GM23338 (cell line): Measurements from ENCODE around the gene HOTAIR. TPM values are rescaled to one million over a fixed set of nuclear protein-coding genes. Genes with fewer than 3 reads are reported as not detected.
A peak's percentile ranks its signal among the peaks of the same experiment; 100 is the strongest.

Experiments
- ATAC-seq: fragments of 200-7000 bp; cut with Tn5 transposase; 3 replicates; pipeline ENCODE4 v1.9.1; 2020
- DNase-seq: peaks from one replicate; pipeline ENCODE4 v3.0.0-alpha.2; 2015; ENCODE audit warnings: low spot score
- H2AFZ ChIP-seq: fragments of 200-600 bp; sonication (generic); 2 replicates; pipeline ENCODE4 v1.8.0; 2016; ENCODE audit warnings: antibody characterized with exemption, mild to moderate bottlenecking, moderate library complexity
- H3F3A ChIP-seq: fragments of 200-600 bp; sonication (generic); replicated peaks from 2 replicates; pipeline ENCODE4 v1.8.0; 2017; ENCODE audit warnings: antibody characterized with exemption, mixed run types, low read depth
- H3K27ac ChIP-seq: fragments of 200-600 bp; sonication (generic); 2 replicates; pipeline ENCODE4 v1.6.1; 2016; ENCODE audit warnings: low read depth
- H3K27me3 ChIP-seq: fragments of 200-600 bp; sonication (generic); 2 replicates; pipeline ENCODE4 v1.8.0; 2016; ENCODE audit warnings: mild to moderate bottlenecking, mixed run types, moderate library complexity; ENCODE audit not compliant: insufficient read depth
- H3K36me3 ChIP-seq: fragments of 200-600 bp; sonication (generic); 2 replicates; pipeline ENCODE4 v1.8.0; 2016; ENCODE audit warnings: mild to moderate bottlenecking; ENCODE audit not compliant: insufficient read depth
- H3K4me1 ChIP-seq: fragments of 200-600 bp; sonication (generic); 2 replicates; pipeline ENCODE4 v1.8.0; 2016; ENCODE audit warnings: mild to moderate bottlenecking, moderate library complexity; ENCODE audit not compliant: insufficient read depth
- H3K4me2 ChIP-seq: fragments of 200-600 bp; sonication (generic); 2 replicates; pipeline ENCODE4 v1.7.1; 2017; ENCODE audit warnings: mixed run types
- H3K4me3 ChIP-seq: fragments of 200-600 bp; sonication (generic); 2 replicates; pipeline ENCODE4 v1.6.1; 2016; ENCODE audit warnings: mixed run types
- H3K79me2 ChIP-seq: fragments of 200-600 bp; sonication (generic); replicated peaks from 2 replicates; pipeline ENCODE4 v1.8.0; 2017; ENCODE audit warnings: mild to moderate bottlenecking; ENCODE audit not compliant: insufficient read depth
- H3K9me2 ChIP-seq: fragments of 200-600 bp; sonication (generic); 2 replicates; pipeline ENCODE4 v1.8.0; 2017; ENCODE audit not compliant: insufficient read depth
- H4K20me1 ChIP-seq: fragments of 200-600 bp; sonication (generic); replicated peaks from 2 replicates; pipeline ENCODE4 v1.8.0; 2017; ENCODE audit warnings: mild to moderate bottlenecking; ENCODE audit not compliant: insufficient read depth
- H3K27ac Mint-ChIP-seq: 2 replicates; pipeline ENCODE4 v1.8.0; 2020; ENCODE audit warnings: inconsistent platforms, mild to moderate bottlenecking, moderate library complexity, mixed read lengths
- H3K27me3 Mint-ChIP-seq: 3 replicates; pipeline ENCODE4 v1.8.0; 2022; ENCODE audit warnings: low read depth, mild to moderate bottlenecking, moderate library complexity, mixed read lengths, inconsistent platforms; ENCODE audit not compliant: insufficient read depth, poor library complexity
- H3K36me3 Mint-ChIP-seq: 3 replicates; pipeline ENCODE4 v1.8.0; 2021; ENCODE audit warnings: low read depth, mild to moderate bottlenecking, inconsistent platforms, moderate library complexity, mixed read lengths
- H3K4me1 Mint-ChIP-seq: 3 replicates; pipeline ENCODE4 v1.8.0; 2020; ENCODE audit warnings: mild to moderate bottlenecking, inconsistent platforms, mixed read lengths
- H3K4me3 Mint-ChIP-seq: 3 replicates; pipeline ENCODE4 v1.8.0; 2021; ENCODE audit warnings: moderate library complexity, mild to moderate bottlenecking, inconsistent platforms, mixed read lengths
- H3K9me3 Mint-ChIP-seq: 3 replicates; pipeline ENCODE4 v1.8.0; 2020; ENCODE audit warnings: moderate library complexity, mild to moderate bottlenecking, inconsistent platforms, mixed read lengths
- CREB1 ChIP-seq: fragments of 250-450 bp; sonication (Bioruptor Pico); IDR thresholded peaks from 2 replicates; pipeline ENCODE4 v1.5.0; 2020; ENCODE audit warnings: low read depth, mild to moderate bottlenecking, moderate library complexity
- EZH2 ChIP-seq: fragments of 200-600 bp; sonication (generic); IDR thresholded peaks from one replicate; pipeline ENCODE4 v1.8.0; 2017; ENCODE audit warnings: antibody characterized with exemption, mild to moderate bottlenecking, low read depth; ENCODE audit not compliant: unreplicated experiment
- EZH2phosphoT487 ChIP-seq: fragments of 200-600 bp; sonication (generic); IDR thresholded peaks from one replicate; pipeline ENCODE4 v1.8.1; 2018; ENCODE audit warnings: antibody characterized with exemption; ENCODE audit not compliant: unreplicated experiment
- POLR2AphosphoS5 ChIP-seq: IDR thresholded peaks from 2 replicates; pipeline ENCODE4 v1.6.1; 2016; ENCODE audit warnings: antibody characterized with exemption, low read depth
- STAT1 ChIP-seq: IDR thresholded peaks from one replicate; pipeline ENCODE4 v1.6.1; 2016; ENCODE audit warnings: antibody characterized with exemption; ENCODE audit not compliant: unreplicated experiment
- ZNF114 ChIP-seq: fragments of 250-450 bp; sonication (Bioruptor Pico); IDR thresholded peaks from 2 replicates; pipeline ENCODE4 v1.5.0; 2020; ENCODE audit warnings: mild to moderate bottlenecking, moderate library complexity
- ZNF331 ChIP-seq: fragments of 250-450 bp; sonication (Bioruptor Pico); IDR thresholded peaks from 2 replicates; pipeline ENCODE4 v1.5.0; 2020; ENCODE audit warnings: low read depth, mild to moderate bottlenecking, moderate library complexity
- polyA plus RNA-seq: library from polyadenylated mRNA; unstranded; fragments of >200 nt; fragmentation: Nextera tagmentation; extraction: Ambion mirVana; gene quantifications from 2 replicates; pipeline ENCODE4 v1.2.1, GENCODE V29; 2016
- total RNA-seq: library from RNA; depleted of rRNA; stranded (reverse); fragments of >200 nt; shearing (Covaris generic); gene quantifications from 2 replicates; pipeline ENCODE4 v1.2.3, GENCODE V29; 2014
- TF ChIP-seq, protein P1 (sequence below): fragments of 250-450 bp; sonication (Bioruptor Pico); IDR thresholded peaks from 2 replicates; pipeline ENCODE4 v1.5.0; 2020; ENCODE audit warnings: mild to moderate bottlenecking, moderate library complexity
- TF ChIP-seq, protein P2 (sequence below): IDR thresholded peaks from 2 replicates; pipeline ENCODE4 v1.6.1; 2016; ENCODE audit warnings: antibody characterized with exemption

The HOTAIR gene
- total and polyA plus RNA-seq, 2 experiments from 2014 or later, result not detected

DNA sequence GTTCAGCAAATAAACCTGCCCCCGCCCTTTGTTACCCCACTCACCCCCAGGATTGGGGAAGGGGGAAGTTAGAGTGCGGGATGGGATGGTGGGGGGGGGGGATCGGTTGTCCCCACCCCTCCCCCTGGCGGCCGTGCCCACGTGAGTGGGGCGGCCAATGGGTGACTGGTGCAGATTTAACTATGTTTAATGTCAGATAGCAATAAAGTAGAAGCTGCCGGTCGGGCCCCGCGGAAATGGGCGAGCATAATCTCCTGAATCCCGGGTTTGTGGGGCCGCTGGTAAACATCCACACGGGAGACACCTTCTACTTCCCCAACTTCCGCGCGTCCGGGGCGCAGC is 20.1 kb downstream of the HOTAIR start, which contains the start of gene HOXC12 (continued):
- TF ChIP-seq POLR2AphosphoS5 (no peak), ZNF331 (CRISPR knock-in tag) (no peak), EZH2phosphoT487 (no peak), EZH2 (no peak)

DNA sequence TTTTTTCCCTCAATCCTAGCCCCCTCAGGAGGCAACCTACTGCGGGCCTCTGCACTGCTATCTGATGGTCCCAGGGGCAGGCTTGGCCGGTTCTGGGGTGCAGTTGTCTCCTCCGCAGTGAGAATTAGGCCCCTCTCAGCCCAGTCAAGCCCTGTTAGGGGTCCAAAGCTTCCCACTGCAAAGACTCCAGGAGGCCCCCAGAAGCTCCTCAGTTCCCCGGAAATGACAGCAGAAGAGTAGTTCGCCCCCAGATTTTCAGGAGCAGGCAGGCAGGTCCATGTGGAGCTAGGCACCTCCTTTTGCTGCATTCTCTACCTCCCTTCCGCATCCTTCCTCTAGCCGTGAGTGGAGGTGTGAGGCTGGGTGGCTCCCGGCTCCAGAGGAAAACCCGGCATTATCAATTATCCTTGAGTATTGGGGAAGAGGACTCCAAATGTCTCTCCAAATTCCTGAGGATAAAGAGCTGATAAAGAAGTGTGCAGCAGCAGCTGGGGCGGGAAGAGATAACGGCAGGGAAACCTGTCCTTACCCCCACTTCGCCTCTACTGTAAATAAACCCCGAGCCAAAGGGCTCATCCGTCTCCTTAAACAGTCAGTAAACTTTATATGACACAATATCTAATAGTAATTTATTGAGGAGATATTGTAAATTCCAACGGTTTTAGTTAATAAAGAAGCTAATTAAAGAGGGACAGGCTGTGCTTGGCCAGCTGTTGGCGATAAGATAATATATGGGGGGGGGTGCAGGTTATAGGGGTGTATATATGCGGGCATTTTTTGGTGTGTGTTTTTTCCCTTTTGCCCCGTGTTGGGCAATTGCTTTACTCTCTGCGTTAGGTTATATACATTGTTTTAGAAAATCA is 20.7 kb downstream of the HOTAIR start:
- Mint-ChIP-seq H3K4me1 (peaks cover 28% of the 10 kb centered on the region), H3K36me3 (peaks cover 3% of the 10 kb centered on the region; the same call in 1 of the 3 replicates), H3K27me3 (peaks cover 98% of the 10 kb centered on the region), H3K27ac (no peak overlapping the region), H3K4me3 (no peak overlapping the region), H3K9me3 (peaks cover 6% of the 10 kb centered on the region)
- peaks cover 48% of the 10 kb centered on the region for H4K20me1 ChIP-seq
- ATAC-seq (no peak), DNase-seq (no peak)
- H3K36me3 ChIP-seq, result no peaks in the 10 kb centered on the region; the same call in 1 of the 2 replicates
- H3K79me2 ChIP-seq, result no peaks in the 10 kb centered on the region
- no peak overlapping the region for H2AFZ ChIP-seq
- H3K4me1 ChIP-seq, result peaks cover 26% of the 10 kb centered on the region
- peaks cover 100% of the 10 kb centered on the region for H3K27me3 ChIP-seq
- no peak overlapping the region for H3K4me3 ChIP-seq
- H3F3A ChIP-seq, result peaks cover 52% of the 10 kb centered on the region
- no peaks in the 10 kb centered on the region for H3K9me2 ChIP-seq
- TF ChIP-seq EZH2phosphoT487, result no peak
- peak; percentile 97 for TF ChIP-seq EZH2
- H3K4me2 ChIP-seq, result no peak overlapping the region
- H3K27ac ChIP-seq, result no peak overlapping the region

DNA sequence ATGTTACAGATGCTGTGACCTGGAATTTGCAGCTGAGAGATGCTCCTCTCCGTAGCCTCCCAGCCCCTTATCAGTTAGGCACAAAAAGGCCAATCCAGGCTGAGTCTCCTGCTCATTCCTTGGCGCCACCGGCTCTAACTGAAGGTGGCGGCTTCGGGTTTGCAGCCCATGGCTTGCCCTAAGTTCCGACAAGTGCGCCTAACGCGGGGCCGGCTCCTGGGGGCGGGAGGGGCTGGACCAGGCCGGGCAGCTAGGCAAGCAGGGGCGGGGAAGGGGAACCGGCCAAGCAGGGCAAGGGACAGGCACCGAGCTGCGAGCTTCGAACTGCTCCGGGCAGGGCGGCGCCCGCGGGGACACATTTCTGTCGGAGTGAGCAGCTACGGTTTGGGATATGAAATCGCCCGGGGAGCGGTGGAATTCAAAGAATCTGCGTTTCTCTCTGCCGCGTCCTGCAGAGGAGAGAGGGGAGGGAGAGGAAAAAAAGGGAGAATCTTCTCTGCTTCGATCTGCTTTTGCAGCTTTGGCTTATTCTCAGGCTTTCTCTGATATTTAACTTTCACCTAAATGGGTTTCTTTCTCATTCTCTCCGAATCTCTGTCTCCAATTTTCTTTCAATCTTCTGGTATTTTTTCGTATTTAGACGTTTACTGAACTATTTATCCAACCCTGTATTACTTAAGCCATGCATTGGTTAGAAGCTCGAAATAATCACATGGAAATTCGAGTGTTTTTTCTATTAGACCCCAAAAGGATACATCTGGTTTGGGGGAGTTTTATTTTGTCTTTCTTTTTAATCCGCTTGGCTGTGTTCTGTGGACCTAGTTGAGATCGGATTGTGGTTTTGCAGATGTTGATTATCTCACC is 21.7 kb downstream of the HOTAIR start:
- Mint-ChIP-seq H3K9me3 (peaks cover 6% of the 10 kb centered on the region), H3K27ac (no peak overlapping the region), H3K27me3 (peaks cover 98% of the 10 kb centered on the region), H3K4me1 (peaks cover 30% of the 10 kb centered on the region), H3K4me3 (peak overlapping the region; percentile 5; the same call in 1 of the 3 replicates), H3K36me3 (peaks cover 3% of the 10 kb centered on the region; the same call in 1 of the 3 replicates)
- DNase-seq (peak; percentile 87), ATAC-seq (peak; percentile 21)
- H3F3A ChIP-seq, result peaks cover 52% of the 10 kb centered on the region
- H3K36me3 ChIP-seq, result no peaks in the 10 kb centered on the region
- H2AFZ ChIP-seq, result no peak overlapping the region
- H3K4me1 ChIP-seq, result peaks cover 27% of the 10 kb centered on the region
- no peaks in the 10 kb centered on the region for H3K79me2 ChIP-seq
- H3K4me3 ChIP-seq, result peak overlapping the region; percentile 22; the same call in 1 of the 2 replicates
- peak overlapping the region; percentile 36; the same call in 1 of the 2 replicates for H3K4me2 ChIP-seq
- H3K27me3 ChIP-seq, result peaks cover 100% of the 10 kb centered on the region
- H3K9me2 ChIP-seq, result no peaks in the 10 kb centered on the region
- H3K27ac ChIP-seq, result no peak overlapping the region
- H4K20me1 ChIP-seq, result peaks cover 56% of the 10 kb centered on the region
- TF ChIP-seq CREB1 (CRISPR knock-in tag), result no peak
- no peak for TF ChIP-seq ZNF331 (CRISPR knock-in tag)
- TF ChIP-seq, protein P1, sequence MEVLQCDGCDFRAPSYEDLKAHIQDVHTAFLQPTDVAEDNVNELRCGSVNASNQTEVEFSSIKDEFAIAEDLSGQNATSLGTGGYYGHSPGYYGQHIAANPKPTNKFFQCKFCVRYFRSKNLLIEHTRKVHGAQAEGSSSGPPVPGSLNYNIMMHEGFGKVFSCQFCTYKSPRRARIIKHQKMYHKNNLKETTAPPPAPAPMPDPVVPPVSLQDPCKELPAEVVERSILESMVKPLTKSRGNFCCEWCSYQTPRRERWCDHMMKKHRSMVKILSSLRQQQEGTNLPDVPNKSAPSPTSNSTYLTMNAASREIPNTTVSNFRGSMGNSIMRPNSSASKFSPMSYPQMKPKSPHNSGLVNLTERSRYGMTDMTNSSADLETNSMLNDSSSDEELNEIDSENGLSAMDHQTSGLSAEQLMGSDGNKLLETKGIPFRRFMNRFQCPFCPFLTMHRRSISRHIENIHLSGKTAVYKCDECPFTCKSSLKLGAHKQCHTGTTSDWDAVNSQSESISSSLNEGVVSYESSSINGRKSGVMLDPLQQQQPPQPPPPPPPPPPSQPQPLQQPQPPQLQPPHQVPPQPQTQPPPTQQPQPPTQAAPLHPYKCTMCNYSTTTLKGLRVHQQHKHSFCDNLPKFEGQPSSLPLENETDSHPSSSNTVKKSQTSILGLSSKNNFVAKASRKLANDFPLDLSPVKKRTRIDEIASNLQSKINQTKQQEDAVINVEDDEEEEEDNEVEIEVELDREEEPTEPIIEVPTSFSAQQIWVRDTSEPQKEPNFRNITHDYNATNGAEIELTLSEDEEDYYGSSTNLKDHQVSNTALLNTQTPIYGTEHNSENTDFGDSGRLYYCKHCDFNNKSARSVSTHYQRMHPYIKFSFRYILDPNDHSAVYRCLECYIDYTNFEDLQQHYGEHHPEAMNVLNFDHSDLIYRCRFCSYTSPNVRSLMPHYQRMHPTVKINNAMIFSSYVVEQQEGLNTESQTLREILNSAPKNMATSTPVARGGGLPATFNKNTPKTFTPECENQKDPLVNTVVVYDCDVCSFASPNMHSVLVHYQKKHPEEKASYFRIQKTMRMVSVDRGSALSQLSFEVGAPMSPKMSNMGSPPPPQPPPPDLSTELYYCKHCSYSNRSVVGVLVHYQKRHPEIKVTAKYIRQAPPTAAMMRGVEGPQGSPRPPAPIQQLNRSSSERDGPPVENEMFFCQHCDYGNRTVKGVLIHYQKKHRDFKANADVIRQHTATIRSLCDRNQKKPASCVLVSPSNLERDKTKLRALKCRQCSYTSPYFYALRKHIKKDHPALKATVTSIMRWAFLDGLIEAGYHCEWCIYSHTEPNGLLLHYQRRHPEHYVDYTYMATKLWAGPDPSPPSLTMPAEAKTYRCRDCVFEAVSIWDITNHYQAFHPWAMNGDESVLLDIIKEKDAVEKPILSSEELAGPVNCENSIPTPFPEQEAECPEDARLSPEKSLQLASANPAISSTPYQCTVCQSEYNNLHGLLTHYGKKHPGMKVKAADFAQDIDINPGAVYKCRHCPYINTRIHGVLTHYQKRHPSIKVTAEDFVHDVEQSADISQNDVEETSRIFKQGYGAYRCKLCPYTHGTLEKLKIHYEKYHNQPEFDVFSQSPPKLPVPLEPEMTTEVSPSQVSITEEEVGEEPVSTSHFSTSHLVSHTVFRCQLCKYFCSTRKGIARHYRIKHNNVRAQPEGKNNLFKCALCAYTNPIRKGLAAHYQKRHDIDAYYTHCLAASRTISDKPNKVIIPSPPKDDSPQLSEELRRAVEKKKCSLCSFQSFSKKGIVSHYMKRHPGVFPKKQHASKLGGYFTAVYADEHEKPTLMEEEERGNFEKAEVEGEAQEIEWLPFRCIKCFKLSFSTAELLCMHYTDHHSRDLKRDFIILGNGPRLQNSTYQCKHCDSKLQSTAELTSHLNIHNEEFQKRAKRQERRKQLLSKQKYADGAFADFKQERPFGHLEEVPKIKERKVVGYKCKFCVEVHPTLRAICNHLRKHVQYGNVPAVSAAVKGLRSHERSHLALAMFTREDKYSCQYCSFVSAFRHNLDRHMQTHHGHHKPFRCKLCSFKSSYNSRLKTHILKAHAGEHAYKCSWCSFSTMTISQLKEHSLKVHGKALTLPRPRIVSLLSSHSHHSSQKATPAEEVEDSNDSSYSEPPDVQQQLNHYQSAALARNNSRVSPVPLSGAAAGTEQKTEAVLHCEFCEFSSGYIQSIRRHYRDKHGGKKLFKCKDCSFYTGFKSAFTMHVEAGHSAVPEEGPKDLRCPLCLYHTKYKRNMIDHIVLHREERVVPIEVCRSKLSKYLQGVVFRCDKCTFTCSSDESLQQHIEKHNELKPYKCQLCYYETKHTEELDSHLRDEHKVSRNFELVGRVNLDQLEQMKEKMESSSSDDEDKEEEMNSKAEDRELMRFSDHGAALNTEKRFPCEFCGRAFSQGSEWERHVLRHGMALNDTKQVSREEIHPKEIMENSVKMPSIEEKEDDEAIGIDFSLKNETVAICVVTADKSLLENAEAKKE (CRISPR knock-in tag), result no peak
- peak; percentile 90 for TF ChIP-seq EZH2
- no peak for TF ChIP-seq ZNF114
- TF ChIP-seq, protein P2, sequence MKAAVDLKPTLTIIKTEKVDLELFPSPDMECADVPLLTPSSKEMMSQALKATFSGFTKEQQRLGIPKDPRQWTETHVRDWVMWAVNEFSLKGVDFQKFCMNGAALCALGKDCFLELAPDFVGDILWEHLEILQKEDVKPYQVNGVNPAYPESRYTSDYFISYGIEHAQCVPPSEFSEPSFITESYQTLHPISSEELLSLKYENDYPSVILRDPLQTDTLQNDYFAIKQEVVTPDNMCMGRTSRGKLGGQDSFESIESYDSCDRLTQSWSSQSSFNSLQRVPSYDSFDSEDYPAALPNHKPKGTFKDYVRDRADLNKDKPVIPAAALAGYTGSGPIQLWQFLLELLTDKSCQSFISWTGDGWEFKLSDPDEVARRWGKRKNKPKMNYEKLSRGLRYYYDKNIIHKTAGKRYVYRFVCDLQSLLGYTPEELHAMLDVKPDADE, result no peak
- no peak for TF ChIP-seq POLR2AphosphoS5
- no peak for TF ChIP-seq STAT1
